GM06990 (cell line): ENCODE measurements around the gene TMEM140.

ENCODE experiments used
- DNase-seq: peaks from one replicate; pipeline ENCODE4 v3.0.0-alpha.2; 2011; ENCODE audit not compliant: insufficient read length; ENCODE audit errors: extremely low read depth
- H3K27me3 ChIP-seq: replicated peaks from 2 replicates; pipeline ENCODE4 v1.6.0; 2011; ENCODE audit warnings: low read length; ENCODE audit not compliant: control insufficient read depth, insufficient read depth
- H3K36me3 ChIP-seq: 2 replicates; pipeline ENCODE4 v1.5.1; 2011; ENCODE audit warnings: low read length; ENCODE audit not compliant: control insufficient read depth, insufficient read depth
- H3K4me3 ChIP-seq: replicated peaks from 2 replicates; pipeline ENCODE4 v1.5.1; 2011; ENCODE audit warnings: low read depth, mild to moderate bottlenecking, control low read depth, low read length
- TF ChIP-seq, protein P1 (sequence below): IDR thresholded peaks from 2 replicates; pipeline ENCODE4 v1.5.1; 2011; ENCODE audit warnings: low read length, control low read depth, mild to moderate bottlenecking, inconsistent platforms; ENCODE audit not compliant: insufficient read depth, poor library complexity, severe bottlenecking

TMEM140 gene

DNA sequence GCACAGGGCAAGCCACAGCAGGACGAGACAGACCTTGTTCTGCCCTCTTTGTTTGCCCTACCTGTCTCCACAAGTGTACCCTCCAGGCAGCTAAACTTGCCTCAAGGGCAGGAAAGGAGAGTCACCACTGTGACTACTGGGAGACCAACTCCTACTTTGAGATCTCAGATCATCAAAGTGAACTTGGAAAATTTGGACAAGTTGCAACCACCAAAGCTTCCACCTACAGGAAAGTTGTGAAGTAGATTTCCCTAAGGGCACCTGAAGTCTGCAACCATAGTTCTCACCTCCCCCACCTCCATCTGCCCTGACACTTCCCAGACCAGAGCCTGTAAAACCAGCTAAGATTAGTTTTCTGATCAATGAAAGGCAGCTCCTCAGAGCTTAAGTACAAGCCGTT lies 66.0 kb downstream of the TMEM140 start:
- H3K4me3 ChIP-seq: no peak overlapping the region
- no peak for DNase-seq
- H3K36me3 ChIP-seq: no peaks in the 10 kb centered on the region; the same call in 1 of the 2 replicates
- TF ChIP-seq, protein P1, sequence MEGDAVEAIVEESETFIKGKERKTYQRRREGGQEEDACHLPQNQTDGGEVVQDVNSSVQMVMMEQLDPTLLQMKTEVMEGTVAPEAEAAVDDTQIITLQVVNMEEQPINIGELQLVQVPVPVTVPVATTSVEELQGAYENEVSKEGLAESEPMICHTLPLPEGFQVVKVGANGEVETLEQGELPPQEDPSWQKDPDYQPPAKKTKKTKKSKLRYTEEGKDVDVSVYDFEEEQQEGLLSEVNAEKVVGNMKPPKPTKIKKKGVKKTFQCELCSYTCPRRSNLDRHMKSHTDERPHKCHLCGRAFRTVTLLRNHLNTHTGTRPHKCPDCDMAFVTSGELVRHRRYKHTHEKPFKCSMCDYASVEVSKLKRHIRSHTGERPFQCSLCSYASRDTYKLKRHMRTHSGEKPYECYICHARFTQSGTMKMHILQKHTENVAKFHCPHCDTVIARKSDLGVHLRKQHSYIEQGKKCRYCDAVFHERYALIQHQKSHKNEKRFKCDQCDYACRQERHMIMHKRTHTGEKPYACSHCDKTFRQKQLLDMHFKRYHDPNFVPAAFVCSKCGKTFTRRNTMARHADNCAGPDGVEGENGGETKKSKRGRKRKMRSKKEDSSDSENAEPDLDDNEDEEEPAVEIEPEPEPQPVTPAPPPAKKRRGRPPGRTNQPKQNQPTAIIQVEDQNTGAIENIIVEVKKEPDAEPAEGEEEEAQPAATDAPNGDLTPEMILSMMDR: no peak
- no peaks in the 10 kb centered on the region for H3K27me3 ChIP-seq

DNA sequence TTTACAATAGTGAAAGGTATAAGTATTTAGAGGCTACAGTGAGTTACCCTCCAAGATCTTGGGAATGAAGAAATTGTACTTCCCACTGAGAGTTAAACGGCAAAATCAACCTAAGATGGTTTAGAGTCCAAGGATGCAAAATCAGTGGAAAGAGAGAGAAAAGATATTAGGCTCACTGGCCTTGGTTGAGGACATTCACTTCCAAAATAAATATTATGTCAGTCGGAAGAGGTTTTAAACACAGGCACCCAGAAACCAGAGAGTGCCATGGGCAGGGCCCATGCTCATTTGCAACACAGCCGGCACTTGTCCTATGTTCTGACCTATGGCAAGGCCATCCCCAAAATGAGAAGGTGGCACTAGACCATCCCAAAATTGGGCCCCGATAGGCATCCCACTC lies 67.3 kb downstream of the TMEM140 start:
- no peaks in the 10 kb centered on the region for H3K36me3 ChIP-seq
- H3K4me3 ChIP-seq: no peak overlapping the region
- TF ChIP-seq, protein P1: no peak
- no peak for DNase-seq
- no peaks in the 10 kb centered on the region for H3K27me3 ChIP-seq

DNA sequence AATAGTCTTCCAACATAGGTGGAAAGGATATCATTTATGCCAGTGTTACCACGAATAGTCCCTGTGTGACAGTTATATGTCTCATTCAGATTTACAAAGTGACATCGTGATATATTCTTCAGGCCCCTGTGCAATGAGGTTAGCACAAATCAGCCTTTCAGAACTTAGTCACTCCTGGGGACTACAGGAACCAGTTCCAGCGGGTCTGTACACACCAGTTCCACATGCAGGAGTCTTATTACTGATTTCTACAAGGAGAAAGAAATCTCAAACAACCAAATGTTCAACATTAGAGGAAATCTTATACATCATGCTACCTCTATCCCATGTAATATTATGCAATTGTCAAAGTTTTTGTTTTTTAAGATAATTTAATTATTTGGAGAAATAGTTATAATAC lies 67.8 kb downstream of the TMEM140 start:
- Histone ChIP-seq H3K27me3 (no peaks in the 10 kb centered on the region), H3K36me3 (no peaks in the 10 kb centered on the region), H3K4me3 (no peak overlapping the region)
- TF ChIP-seq, protein P1: no peak
- no peak for DNase-seq
